HFF-Myc (cell line): Measurements from ENCODE around the gene TNIP3.

Experiments
- DNase-seq: peaks from one replicate; pipeline ENCODE4 v3.0.0-alpha.2; 2011; ENCODE audit warnings: low read depth; ENCODE audit errors: extremely low read depth
- H3K4me3 ChIP-seq: replicated peaks from 2 replicates; pipeline ENCODE4 v1.5.1; 2011; ENCODE audit warnings: low read depth, mild to moderate bottlenecking, control low read depth, low read length
- TF ChIP-seq, protein P1 (sequence below): IDR thresholded peaks from 2 replicates; pipeline ENCODE4 v1.5.1; 2012; ENCODE audit warnings: mild to moderate bottlenecking, low read depth, low read length, control low read depth; ENCODE audit errors: missing control alignments

Gene TNIP3

DNA sequence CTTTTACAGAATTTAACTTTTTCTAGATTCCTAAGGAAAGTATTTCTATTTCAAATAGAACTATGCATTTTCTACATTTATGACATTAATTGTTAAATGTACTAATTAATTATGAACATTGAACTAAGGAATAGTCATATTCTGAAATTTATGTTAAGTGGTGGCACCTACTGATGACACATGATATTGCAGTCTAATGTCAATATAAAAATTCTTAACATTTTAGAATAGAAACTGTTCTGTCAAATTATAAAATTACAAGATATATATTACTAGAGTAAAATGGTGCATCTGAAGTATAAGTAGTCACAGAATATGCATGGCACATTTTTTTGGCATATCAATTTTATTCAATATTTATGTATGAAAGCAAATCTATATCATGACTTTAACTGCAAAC is 51.6 kb downstream of the TNIP3 start:
- no peak for DNase-seq
- TF ChIP-seq, protein P1, sequence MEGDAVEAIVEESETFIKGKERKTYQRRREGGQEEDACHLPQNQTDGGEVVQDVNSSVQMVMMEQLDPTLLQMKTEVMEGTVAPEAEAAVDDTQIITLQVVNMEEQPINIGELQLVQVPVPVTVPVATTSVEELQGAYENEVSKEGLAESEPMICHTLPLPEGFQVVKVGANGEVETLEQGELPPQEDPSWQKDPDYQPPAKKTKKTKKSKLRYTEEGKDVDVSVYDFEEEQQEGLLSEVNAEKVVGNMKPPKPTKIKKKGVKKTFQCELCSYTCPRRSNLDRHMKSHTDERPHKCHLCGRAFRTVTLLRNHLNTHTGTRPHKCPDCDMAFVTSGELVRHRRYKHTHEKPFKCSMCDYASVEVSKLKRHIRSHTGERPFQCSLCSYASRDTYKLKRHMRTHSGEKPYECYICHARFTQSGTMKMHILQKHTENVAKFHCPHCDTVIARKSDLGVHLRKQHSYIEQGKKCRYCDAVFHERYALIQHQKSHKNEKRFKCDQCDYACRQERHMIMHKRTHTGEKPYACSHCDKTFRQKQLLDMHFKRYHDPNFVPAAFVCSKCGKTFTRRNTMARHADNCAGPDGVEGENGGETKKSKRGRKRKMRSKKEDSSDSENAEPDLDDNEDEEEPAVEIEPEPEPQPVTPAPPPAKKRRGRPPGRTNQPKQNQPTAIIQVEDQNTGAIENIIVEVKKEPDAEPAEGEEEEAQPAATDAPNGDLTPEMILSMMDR: no peak
- no peak overlapping the region for H3K4me3 ChIP-seq

DNA sequence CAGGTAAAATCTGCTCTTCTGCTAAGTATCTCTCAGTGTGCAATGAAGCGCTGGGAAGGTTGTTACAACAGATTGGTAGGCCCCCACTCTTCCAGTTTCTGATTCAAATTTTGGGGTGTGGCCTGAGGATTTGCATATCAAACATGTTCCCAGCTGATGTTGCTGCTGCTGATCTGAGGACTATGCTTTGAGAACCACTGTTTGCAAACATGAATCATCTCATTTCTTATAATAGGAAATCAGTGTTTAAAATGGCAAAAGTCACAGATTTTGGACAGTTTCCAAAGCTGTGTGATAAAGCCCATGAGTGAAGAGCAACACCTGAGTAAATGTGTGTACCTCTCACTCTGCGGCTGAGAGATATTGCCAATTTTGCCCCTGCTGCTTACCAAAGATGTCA is 55.6 kb downstream of the TNIP3 start:
- TF ChIP-seq, protein P1: no peak
- no peak for DNase-seq
- H3K4me3 ChIP-seq: no peak overlapping the region

DNA sequence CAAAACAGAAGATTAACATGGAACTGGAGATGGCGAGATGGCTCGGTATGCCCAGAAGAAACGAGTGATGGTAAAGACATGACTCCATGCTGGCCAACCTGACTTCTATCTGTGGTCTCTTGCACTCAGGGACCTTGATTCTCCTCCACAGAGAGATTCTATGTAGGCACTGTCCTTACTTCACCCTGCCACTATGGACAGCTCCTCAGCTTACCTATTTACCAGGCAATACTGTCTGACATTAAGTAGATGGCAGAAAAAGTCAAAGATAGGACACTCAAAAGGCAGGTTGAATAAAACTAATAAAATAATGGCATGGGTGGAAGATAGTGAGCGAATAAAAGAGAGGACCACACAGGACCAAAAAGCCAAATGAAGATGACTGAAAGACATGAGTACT is 56.6 kb downstream of the TNIP3 start:
- no peak for DNase-seq
- TF ChIP-seq, protein P1: no peak
- no peak overlapping the region for H3K4me3 ChIP-seq

DNA sequence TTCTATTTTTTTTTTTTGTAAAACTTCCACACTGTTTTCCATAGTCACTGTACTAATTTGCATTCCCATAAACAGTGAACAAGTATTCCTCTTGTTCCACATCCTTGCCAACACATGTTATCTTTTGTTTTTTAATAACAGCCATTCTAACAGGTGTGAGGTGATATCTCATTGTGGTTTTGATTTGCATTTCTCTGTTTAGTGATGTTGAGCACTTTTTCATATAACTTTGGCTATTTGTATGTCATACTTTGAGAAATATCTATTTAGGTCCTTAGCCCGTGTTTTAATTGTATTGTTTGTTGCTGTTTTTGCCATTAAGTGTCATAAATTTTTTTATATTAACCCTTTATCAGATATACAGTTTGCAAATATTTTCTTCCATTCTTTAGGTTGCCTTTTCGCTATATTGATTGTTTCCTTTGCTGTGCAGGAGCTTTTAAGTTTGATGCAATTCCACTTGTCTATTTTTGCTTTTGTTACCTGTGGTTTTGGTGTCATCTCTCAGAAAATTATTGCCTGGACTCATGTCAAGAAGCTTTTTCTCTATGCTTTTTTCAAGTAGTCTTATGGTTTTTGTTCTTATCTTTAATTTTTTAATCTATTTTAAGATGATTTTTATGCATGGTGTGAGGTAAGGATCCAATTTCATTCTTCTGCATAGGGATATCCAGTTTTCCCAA is 63.9 kb downstream of the TNIP3 start:
- DNase-seq: no peak
- H3K4me3 ChIP-seq: no peak overlapping the region
- TF ChIP-seq, protein P1: no peak

DNA sequence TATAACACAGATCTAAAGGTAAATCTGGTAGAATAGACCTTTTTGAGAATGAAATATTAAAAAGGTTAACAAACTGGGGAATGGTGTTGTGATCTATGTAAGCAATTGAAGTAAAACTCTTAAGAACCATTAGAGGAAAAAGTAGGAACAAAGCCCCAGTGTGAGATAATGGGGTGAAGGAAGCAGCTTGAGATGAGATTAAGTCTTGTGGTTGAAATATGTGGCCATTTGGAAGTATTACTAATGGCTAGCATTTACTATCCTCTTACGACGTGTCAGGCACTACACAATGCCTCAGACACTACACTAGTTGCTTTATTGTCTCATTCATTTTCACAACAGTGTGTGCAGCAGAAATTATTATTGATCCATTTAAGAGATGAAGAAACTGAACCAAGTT is 65.9 kb downstream of the TNIP3 start:
- TF ChIP-seq, protein P1: no peak
- no peak overlapping the region for H3K4me3 ChIP-seq
- DNase-seq: no peak

DNA sequence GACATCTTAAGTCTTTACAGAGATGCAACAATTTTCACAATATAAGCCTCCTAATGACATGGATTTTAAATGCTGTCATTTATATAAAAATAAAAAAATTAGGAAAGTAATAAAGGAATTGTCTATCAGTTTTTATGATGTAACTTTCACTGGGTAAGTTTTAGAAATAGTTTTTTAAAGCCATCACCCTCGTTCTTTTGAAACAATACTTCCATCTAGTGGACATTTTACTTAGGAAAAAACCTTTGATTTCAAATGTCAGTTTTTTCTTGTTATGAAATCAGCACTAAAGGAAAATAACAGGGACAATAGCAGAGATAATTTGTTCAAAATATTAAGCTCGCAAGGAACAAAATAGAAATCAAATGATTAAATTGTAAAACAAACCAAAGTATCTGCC is 67.5 kb downstream of the TNIP3 start:
- DNase-seq: no peak
- no peak overlapping the region for H3K4me3 ChIP-seq
- TF ChIP-seq, protein P1: peak; percentile 10

DNA sequence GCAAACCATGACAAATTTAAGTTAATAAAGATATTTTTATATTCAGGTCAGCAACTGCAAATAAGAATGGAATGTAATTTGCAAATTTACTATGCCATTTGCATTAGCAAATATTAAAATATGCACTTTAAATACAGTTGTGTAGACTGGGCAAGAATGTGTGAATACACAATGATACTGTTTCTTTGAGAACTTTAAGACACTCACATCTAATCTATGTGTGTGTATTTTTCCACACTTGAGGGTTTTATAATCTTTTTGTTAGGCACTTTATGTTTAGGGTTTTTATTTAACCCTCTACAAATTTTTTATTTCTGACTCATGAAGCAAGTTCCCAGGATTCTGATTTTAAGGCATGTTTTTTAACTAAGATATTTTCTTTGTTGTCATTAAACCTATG is 67.9 kb downstream of the TNIP3 start:
- H3K4me3 ChIP-seq: no peak overlapping the region
- no peak for DNase-seq
- TF ChIP-seq, protein P1: no peak
